ENCODE data around the gene GNG2.

Gene GNG2

DNA sequence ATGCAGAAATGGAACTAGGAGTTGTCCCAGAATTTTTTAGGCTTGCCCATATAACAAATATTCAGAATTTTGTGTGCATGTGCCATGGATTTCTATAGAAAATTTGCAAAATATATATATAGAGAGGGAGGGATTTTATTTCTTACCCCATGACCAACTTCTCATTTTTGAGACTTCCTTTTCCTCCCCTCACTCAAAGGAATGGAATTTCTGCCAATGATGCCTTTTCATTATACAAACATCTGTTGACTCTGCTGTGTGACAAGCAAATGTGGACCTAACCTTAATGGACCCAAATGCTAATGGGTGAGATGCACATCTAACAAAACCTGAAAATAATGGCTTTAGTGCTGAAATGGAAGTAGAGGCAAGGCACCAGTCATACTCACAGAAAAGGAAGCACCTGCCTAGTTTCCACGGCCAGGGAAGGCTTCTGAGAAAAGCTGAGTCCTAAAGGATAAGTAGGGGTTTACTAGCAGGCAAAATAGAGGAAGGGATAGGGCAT is 3.6 kb upstream of the GNG2 start:
- no peak for DNase-seq

DNA sequence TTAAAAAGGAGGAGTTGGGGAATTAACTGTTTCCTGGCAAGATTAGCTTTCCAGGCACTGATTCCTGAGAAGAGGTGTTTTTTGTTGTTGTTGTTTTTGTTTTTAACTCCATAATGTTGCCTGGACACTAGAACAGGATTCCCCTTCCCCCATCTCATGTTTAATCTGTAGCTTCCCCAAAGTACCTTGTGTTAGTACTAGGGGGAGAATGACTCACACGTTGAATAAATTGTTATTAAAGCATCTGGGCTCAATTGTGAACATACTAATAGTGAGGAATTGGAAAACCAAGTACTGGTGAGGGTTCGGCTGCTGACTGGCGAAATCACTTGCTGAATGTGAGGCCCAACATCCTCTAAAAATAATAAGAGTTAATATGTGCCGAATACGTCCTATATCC is 1.3 kb upstream of the GNG2 start:
- DNase-seq, result no peak

- peak; percentile 43 for DNase-seq
Measured at GRCh38 chr14:51860825-51861499, 550 bp downstream of the GNG2 start.

DNA sequence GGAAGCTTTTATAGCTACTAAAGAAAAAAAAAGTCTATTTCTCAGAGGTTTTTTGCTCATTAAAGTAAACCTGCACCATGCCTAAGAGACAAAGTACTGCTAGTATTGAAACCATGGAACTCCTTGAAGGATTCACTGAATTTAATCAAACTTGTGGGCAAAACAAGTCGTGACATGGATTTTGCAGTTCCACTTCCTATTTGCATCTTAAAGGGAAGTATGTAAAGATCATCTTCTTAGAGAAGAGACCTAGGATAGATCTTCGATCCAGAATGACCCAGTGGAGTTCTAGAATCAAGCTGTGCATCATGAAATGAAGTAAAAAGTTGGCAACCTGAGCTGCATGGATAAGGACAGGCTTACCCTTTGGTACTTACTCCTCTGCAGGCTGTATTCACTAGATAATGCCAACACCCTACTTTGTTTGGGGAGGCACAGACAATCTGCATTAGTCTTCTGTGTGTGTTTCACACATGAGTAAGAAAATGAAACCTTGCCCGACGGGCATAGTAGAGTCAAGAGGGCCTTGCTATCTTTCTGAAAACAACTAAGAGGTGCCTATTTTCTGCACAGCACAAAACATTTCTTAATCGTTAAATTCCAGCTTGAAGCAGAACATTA is 1.9 kb downstream of the GNG2 start:
- DNase-seq, result peak; percentile 19

DNA sequence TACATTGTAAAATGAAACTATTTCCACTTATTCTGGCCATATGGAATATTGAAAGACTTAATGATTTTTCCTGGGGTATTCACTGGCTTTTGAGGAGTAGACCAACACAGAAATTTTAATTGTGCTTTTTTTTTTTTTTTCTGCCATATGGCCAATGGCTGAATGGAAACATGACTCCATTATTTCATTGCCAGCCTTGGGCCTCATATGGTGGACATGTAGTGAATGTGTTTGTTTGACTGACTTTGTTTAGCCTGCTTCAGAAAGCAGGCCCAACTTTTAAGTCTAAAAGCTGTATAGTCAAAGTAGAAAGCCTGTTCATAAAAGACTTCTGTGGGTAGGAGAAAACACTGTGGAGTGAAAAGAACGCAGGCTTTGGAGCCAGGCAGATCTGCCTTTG is 2.4 kb downstream of the GNG2 start:
- peak; percentile 19 for DNase-seq

DNA sequence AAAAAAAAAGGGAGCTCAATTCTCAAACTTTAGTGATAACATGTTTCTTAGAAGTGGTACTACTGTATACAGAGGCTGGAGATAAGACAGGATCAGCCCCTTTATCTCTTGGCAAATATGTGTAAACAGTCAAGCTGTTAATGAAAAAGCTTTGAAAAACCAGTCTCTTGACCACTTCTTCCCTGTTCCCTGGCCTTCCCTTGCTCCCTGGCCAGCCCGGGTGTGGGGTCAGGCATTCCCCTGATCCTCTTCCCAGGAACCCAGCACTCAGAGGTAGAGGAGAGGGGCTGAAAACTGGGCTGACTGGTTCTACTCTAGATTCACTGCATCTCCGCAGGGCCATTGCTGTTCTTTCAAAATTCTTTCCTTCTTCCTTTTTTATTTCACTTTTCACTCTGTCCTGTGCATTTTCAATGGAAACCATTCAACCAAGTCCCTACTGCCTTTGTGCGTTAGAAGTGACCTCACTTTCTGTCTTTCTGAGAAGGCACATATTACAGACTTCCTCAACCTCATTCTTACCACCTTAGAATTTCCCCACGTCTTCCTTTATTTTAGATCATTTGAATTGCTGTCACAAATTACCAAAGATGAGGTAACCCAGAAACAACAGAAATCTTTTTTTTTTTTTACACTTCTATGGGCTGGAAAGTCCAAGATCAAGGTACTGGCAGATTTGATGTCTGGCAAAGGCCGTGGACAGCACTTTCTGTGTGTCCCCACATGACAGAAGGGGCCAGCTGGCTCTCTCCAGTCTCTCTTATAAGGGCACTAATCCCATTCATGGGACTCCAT is 5.7 kb downstream of the GNG2 start:
- peak; percentile 26 for DNase-seq

DNA sequence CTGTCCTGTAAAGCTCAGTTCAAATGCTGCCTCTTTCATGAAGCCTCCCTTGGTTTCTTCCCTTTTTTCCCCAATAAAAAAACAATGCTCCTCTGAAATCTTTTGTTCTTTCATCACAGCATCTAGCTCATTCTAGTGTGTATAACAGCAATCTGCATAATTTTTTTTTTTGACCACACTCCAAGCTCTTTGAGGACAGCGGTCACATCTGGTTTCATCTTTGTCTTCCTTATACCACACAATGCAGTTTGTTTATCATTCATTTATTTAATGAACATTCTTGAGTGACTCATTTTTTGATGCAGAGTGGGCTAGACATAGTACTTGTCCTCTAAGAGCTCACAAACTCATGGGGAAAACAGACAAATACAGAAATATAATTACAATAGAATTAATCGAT is 7.3 kb downstream of the GNG2 start:
- DNase-seq, result no peak

DNA sequence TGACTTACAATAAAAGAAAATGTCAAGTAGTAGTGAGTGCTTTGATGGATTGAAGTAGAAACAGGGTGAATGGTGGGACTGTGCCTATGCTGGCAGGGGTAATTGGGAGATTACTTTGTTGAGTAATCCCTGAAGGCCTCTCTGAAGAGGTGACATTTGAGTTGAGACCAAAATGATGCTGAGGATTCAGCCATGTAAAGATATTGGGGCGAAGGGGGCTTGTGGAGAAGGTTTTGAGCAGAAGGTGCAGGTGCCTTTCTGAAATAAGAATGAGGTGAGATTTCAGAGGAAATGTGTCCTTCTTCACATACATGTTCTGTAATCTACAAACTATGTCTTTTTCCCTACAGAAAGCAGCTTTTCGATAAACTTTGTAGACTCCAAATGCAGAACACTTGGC is 8.0 kb downstream of the GNG2 start:
- no peak for DNase-seq

- DNase-seq, result no peak
Measured at GRCh38 chr14:51869411-51870100, 9.1 kb downstream of the GNG2 start.

- DNase-seq, result no peak
Measured at GRCh38 chr14:51870606-51871005, 10.2 kb downstream of the GNG2 start.

- DNase-seq, result peak; percentile 9
Measured at GRCh38 chr14:51871846-51872245, 11.4 kb downstream of the GNG2 start.

GRCh38 chr14:51872396-51872795 is 12.0 kb downstream of the GNG2 start:
- DNase-seq, result peak; percentile 34

DNA sequence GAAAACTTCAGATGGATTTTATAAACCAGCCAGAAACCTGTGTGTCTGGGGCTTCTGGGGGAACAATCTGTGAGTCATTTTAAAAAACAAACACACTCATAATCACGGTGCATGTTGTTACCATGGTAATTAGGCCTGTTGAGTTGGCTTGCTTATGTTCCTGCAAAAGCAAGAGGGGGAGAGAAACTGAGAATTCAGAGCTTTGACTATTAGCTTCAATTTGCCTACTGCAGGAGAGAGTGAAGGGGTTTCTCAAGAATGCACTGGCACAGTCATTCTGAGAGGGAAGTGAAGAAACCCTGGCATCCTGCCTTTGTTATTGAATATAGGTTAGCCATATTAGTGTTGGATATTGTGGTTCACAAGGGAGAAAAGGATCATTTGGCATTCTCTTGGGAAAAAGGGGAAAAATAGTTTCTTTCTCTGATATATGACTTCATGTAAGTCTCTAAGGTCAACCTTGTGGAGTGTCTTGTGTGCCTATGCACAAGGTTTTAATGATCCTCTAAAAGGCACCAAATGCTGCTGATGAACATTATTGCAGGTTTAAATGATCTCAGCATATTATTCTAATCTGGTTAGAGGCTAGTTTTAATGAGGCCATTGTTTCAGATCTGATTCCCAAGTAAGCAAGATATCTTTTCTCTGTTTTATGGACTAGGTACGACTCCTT is 12.9 kb downstream of the GNG2 start:
- DNase-seq, result peak; percentile 81

DNA sequence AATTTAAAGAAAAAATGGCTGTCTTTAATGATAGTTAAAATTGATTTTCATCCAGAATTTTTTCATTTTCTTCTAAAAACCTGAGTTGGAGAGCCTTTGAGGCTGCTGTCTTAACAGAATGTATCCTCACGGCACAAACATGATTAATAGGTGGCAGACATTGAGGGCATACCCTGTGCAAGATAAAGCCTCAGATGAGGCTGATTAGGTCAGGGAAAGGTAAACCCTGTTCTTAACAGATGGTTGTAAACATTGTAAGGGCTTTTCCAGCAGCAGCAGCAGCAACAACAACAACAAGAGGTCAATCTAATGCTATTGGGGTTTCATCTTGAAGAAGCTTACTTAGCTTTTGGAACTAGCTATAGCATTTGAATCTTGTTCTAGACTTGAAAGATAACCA is 17.4 kb downstream of the GNG2 start:
- no peak for DNase-seq

GRCh38 chr14:51879170-51879569 is 18.8 kb downstream of the GNG2 start:
- no peak for DNase-seq

- DNase-seq, result no peak
Measured at GRCh38 chr14:51880835-51881580, 20.6 kb downstream of the GNG2 start.

- DNase-seq, result no peak
Measured at GRCh38 chr14:51881636-51882035, 21.2 kb downstream of the GNG2 start.

DNA sequence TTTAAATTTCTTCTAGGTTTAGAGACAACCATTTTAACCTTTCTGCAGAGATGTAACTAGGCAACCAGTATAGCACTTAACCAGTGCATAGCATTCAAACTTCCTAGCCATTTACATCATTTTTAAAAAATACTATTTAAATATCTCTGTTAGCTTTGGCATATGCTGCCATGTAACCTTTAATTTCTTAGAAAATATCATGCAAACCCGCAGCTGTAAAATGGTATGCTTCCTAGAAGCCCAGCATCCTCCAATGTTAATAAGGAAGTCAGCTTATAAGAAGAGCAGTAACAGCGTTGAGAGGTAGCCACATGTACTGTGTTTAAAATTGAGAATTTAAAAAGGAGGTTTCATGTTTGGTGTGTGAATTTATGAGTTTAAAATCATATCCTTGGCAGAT is 22.8 kb downstream of the GNG2 start:
- no peak for DNase-seq

DNA sequence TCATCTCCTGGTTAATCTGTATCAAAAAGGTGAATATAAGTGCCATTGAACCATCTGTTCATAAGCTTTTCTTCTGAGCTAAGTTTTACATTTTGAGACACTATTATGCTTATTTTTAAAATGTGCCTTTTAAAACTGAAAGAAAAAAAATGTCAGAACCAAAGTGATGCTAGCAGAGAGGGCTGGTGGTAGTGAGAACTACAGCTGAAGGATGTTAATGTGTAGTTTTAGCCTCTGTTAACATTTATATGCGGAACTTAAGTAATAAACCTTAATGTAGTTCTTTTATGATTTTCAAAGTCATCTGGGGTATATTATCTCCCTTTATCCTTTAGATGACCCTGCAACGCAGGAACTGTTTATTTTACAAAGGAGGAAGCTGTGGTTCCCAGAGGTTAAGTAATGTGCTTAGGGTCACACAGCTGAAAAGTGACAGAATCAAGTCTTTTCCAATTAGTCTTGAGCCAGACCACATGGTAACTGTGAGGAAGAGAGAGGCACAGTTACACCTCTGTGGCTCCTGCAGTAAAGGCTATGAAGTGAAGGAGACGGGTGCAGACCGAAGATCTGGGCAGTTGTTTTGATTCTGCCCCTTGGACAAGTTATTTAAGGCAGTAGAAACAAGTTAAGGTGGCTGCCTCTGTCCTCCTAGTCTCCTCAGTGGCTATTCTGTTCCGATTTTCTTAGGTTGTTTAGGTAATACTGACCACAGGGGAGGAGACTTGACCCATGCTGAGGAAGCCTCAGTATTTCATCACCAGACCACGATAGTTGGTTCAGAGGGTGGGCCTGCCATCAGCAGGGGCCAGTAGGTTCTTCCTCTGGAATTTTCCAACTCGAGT is 23.9 kb downstream of the GNG2 start:
- DNase-seq, result no peak

- peak; percentile 9 for DNase-seq
Measured at GRCh38 chr14:51889851-51890250, 29.4 kb downstream of the GNG2 start.

GRCh38 chr14:51894250-51894649 is 33.8 kb downstream of the GNG2 start:
- no peak for DNase-seq
